A549 treated with CpdA at 1 μM for 4 hours (cell line): ENCODE results near the gene SLC26A4. TPM values are rescaled to one million over a fixed set of nuclear protein-coding genes. Genes with fewer than 3 reads are reported as not detected.

Source experiments
- total RNA-seq: library from RNA; stranded (reverse); fragments of 200-300 nt; extraction: Qiagen RNA extraction; gene quantifications from 5 replicates; pipeline ENCODE4 v1.2.3, GENCODE V29; 2022; ENCODE audit warnings: low read depth

The SLC26A4 gene
- total RNA-seq, result 0.08 to 0.12 TPM (median 0.09 TPM) in 4 of 5 replicates, not detected in the other

DNA sequence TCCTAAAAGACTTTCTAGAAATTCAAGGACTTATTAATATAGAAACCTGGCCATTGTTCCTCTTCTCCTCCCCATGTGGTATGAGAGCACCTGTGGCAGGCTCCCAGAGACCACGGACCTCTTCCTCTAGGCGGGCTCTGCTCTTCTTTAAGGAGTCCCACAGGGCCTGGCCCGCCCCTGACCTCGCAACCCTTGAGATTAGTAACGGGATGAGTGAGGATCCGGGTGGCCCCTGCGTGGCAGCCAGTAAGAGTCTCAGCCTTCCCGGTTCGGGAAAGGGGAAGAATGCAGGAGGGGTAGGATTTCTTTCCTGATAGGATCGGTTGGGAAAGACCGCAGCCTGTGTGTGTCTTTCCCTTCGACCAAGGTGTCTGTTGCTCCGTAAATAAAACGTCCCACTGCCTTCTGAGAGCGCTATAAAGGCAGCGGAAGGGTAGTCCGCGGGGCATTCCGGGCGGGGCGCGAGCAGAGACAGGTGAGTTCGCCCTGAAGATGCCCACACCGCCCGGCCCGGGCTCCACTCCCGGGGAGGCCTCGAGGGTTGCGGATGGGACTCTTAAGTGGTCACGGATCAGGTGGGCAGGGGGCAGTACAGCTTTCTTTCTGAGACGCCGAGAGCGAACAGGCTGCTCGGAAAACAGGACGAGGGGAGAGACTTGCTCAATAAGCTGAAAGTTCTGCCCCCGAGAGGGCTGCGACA is at the start of gene SLC26A4:
TSS of gene SLC26A4 (plus strand) at position 448 of the 700 bp plus-strand sequence. CDS start 814 bp downstream, outside the sequence.

GRCh38 chr7:107743567-107744344 is 83.1 kb downstream of the SLC26A4 start, which contains the start of gene CBLL1:
TSS of gene CBLL1 (plus strand) at chr7:107744142. CDS start at chr7:107744164, 22 bp downstream.

Other genes with a start within 250 kb of the SLC26A4 start
- gene GPR22, start 190.8 kb upstream of the SLC26A4 start, total RNA-seq, result not detected in 5 replicates
- gene COG5, start 96.9 kb upstream of the SLC26A4 start, total RNA-seq, result 9.4 to 13.9 TPM (median 11.7 TPM) in 5 replicates
- 8.6 to 11.4 TPM (median 10.2 TPM) in 5 replicates for gene DUS4L, start 96.9 kb upstream of the SLC26A4 start, total RNA-seq
- gene BCAP29, start 80.6 kb upstream of the SLC26A4 start, total RNA-seq, result 33.5 to 47.6 TPM (median 38.0 TPM) in 5 replicates
- 28.9 to 61.1 TPM (median 31.0 TPM) in 5 replicates for gene CBLL1, start 83.3 kb downstream of the SLC26A4 start, total RNA-seq
- gene SLC26A3, start 142.4 kb downstream of the SLC26A4 start, total RNA-seq, result not detected in 5 replicates
- 89.6 to 123 TPM (median 92.6 TPM) in 5 replicates for gene DLD, start 230.4 kb downstream of the SLC26A4 start, total RNA-seq